ENCODE results near the gene DNAJC13. TPM values are rescaled to one million over a fixed set of nuclear protein-coding genes. Genes with fewer than 3 reads are reported as not detected.
"Not testable (repeated sequence)": the region's sequence is repeated elsewhere in the genome, so short reads cannot be mapped to it uniquely, and the experiment has no call there.

The DNAJC13 gene
- total RNA-seq, 4 donors from 2014 or later, result 43.1 to 52.4 (median 48.8) TPM

DNA sequence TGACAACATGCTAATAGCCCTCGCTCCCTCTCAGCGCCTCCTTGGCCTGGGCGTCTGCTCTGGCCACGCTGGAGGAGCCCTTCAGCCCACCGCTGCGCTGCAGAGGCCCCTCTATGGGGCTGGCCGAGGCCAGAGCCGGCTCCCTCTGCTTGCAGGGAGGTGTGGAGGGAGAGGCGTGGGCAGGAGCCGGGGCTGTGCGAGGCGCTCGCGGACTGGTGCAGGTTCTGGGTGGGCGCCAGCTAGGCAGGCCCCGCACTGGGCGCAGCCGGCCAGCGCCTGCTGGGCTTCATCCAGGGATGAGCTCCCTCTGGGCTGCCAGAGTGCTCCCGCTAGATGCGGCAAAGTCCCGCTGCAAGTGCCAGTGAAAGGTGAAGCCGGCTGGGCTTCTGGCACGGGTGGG lies 21.0 kb upstream of the DNAJC13 start:
- Histone ChIP-seq H3K36me3 (no peaks in the 10 kb centered on the region), H3K4me3 (no peak overlapping the region), H3K9me3 (no peaks in the 10 kb centered on the region), H3K27me3 (no peaks in the 10 kb centered on the region), H3K27ac (replicated peaks in 1 of 4) (no peak overlapping the region), H3K4me1 (no peaks in the 10 kb centered on the region)
- no peak for DNase-seq (ENCODE audit: extremely low spot score)
- WGBS, result 89% methylated on average over 19 of the region's 24 CpGs
- intact Hi-C loops (cut with DNase I), result loop anchor here (5.0 to 10.0 kb wide), 2 partner anchors 44 to 141 kb away; no protein-coding TSS in a partner anchor
- no peak for TF ChIP-seq POLR2A (IDR thresholded peaks at IDR 0.05; ENCODE audit: low read depth)
- no peak for TF ChIP-seq POLR2AphosphoS5 (IDR thresholded peaks at IDR 0.05)
- no peak for TF ChIP-seq EP300 (IDR thresholded peaks at IDR 0.05)
- TF ChIP-seq, protein P1, sequence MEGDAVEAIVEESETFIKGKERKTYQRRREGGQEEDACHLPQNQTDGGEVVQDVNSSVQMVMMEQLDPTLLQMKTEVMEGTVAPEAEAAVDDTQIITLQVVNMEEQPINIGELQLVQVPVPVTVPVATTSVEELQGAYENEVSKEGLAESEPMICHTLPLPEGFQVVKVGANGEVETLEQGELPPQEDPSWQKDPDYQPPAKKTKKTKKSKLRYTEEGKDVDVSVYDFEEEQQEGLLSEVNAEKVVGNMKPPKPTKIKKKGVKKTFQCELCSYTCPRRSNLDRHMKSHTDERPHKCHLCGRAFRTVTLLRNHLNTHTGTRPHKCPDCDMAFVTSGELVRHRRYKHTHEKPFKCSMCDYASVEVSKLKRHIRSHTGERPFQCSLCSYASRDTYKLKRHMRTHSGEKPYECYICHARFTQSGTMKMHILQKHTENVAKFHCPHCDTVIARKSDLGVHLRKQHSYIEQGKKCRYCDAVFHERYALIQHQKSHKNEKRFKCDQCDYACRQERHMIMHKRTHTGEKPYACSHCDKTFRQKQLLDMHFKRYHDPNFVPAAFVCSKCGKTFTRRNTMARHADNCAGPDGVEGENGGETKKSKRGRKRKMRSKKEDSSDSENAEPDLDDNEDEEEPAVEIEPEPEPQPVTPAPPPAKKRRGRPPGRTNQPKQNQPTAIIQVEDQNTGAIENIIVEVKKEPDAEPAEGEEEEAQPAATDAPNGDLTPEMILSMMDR (IDR thresholded peaks at IDR 0.05), result no peak

GRCh38 chr3:132396776-132397175 lies 20.5 kb upstream of the DNAJC13 start:
- not testable (repeated sequence) for H3K4me3 ChIP-seq; H3K36me3 ChIP-seq; DNase-seq (ENCODE audit: extremely low spot score); H3K4me1 ChIP-seq; H3K9me3 ChIP-seq; H3K27me3 ChIP-seq; H3K27ac ChIP-seq (replicated peaks in 1 of 4)
- 73% methylated on average over 8 of the region's 8 CpGs for WGBS
- intact Hi-C loops (cut with DNase I), result loop anchor here (5.0 to 10.0 kb wide), 2 partner anchors 44 to 142 kb away; no protein-coding TSS in a partner anchor

- H3K9me3 ChIP-seq, result no peaks in the 10 kb centered on the region
These were observed 18.0 kb upstream of the DNAJC13 start for GRCh38 chr3:132399054-132399929.

GRCh38 chr3:132401255-132401654 lies 16.0 kb upstream of the DNAJC13 start:
- TF ChIP-seq EP300 (IDR thresholded peaks at IDR 0.05) (no peak), POLR2AphosphoS5 (IDR thresholded peaks at IDR 0.05) (no peak), POLR2A (IDR thresholded peaks at IDR 0.05; ENCODE audit: low read depth) (no peak)
- TF ChIP-seq, protein P1 (IDR thresholded peaks at IDR 0.05), result no peak
- intact Hi-C loops (cut with DNase I), result no loop called here
- H3K36me3 ChIP-seq, result no peaks in the 10 kb centered on the region
- H3K27ac ChIP-seq (replicated peaks in 1 of 4), result no peak overlapping the region
- no peaks in the 10 kb centered on the region for H3K9me3 ChIP-seq
- WGBS, result 86% methylated on average over 13 of the region's 13 CpGs
- DNase-seq (ENCODE audit: extremely low spot score), result no peak
- no peaks in the 10 kb centered on the region for H3K27me3 ChIP-seq
- H3K4me3 ChIP-seq, result no peak overlapping the region
- peaks cover 0 to 6% (median 0%) of the 10 kb centered on the region in 4 donors for H3K4me1 ChIP-seq

More at GRCh38 chr3:132399054-132399929, 18.0 kb upstream of the DNAJC13 start:
- Histone ChIP-seq H3K4me3 (no peak overlapping the region), H3K27ac (replicated peaks in 1 of 4) (no peak overlapping the region), H3K36me3 (no peaks in the 10 kb centered on the region), H3K27me3 (no peaks in the 10 kb centered on the region), H3K4me1 (no peaks in the 10 kb centered on the region)
- no peak for DNase-seq (ENCODE audit: extremely low spot score)
- intact Hi-C loops (cut with DNase I), result loop anchor here (5.0 to 10.0 kb wide), 2 partner anchors 47 to 144 kb away; no protein-coding TSS in a partner anchor
- 66% methylated on average over 5 of the region's 5 CpGs for whole genome bisulfite sequencing
- no peak for TF ChIP-seq POLR2AphosphoS5 (IDR thresholded peaks at IDR 0.05)
- TF ChIP-seq, protein P1 (IDR thresholded peaks at IDR 0.05), result peak; percentile 51 to 67 (median 65)

DNA sequence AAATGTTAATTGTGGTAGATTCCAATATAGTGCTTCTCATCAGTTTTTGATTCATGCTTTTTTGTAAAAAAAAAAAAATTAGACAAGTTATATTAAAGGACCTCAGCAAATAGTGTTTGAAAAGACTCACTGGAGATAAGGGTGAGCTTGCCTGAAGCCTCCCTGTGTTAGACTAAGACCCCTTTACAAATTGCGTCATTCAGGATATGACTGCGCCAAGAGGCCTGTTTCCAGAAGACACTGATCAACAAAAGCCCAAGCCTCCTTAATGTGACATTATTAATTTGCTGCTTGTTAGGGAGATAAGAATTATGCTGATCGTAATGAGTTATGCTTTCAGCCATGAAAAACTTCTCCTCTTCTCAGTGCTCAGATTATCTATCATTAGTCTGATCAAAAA lies 13.0 kb upstream of the DNAJC13 start:
- Histone ChIP-seq H3K27me3 (no peaks in the 10 kb centered on the region), H3K27ac (replicated peaks in 1 of 4) (no peak overlapping the region), H3K4me1 (peaks cover 0 to 6% (median 0%) of the 10 kb centered on the region in 4 donors), H3K36me3 (no peaks in the 10 kb centered on the region), H3K4me3 (no peak overlapping the region), H3K9me3 (no peaks in the 10 kb centered on the region)
- DNase-seq (ENCODE audit: extremely low spot score), result no peak
- intact Hi-C loops (cut with DNase I), result no loop called here
- 86% methylated on average over 3 of the region's 3 CpGs for WGBS
- no peak for TF ChIP-seq EP300 (IDR thresholded peaks at IDR 0.05)
- TF ChIP-seq, protein P1 (IDR thresholded peaks at IDR 0.05), result no peak
- TF ChIP-seq POLR2AphosphoS5 (IDR thresholded peaks at IDR 0.05), result no peak

Data from esophagus muscularis mucosa (tissue), 4 donors.